ENCODE measurements around the gene SLC4A5.

The SLC4A5 gene

GRCh38 chr2:74307720-74308119, 35.5 kb downstream of the SLC4A5 start:
- no peak for FAIRE-seq

DNA sequence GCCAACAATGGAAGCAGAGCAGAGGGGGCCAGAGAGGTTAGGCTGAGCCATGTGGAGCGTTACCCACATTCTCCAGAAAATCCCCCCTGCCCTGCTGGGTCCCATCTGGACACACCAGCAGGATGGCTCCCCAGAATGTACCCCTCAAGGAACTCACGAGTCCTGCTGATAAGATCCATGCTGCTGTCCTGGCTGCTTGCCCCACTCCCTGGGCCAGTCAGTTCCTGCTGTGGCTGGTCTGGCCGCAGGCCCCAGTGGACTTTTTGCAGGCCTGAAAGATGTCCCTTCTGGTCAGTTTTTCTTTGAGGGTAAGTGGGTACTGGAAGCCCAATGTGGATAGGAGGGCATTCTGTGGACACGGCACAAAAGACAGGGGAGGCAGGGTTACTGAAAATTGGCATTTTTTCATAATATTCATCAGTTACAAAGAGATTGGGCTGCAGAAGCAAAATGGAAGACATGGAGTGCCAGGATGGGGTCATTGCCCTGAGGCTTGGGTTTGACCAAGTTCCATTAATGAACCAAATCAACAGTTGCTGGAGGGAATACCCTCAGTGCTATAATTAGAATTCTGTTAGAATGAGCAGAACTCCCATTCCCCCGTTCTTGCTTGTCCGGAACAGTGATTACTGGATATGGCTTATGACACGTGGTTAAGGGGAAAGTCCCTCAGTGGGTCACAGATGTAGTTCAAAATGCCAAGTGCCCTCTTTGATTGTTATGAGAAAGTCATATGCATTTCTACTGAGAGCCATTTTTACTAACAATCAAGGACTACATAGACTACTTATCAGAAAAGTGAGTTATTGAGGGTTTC, 38.7 kb downstream of the SLC4A5 start:
- no peak for FAIRE-seq

DNA sequence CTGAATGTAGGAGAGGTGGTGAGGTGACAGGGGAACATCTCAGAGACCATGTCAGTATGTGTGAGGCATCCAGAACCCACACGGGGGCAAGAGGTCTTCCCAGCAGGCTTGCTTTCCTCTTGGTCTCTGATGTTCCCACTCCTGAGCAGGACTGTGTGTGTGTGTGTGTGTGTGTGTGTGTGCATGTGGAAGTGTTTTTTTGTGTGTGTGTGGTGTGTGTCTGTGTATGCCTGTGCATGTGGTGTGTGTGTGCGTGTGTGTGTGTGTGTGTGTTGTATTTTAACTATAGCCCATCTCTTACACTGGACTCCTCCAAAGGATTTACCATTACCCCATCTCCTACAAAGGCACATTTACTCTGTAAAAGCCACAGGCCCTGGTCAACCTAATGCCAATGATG, 40.4 kb downstream of the SLC4A5 start:
- FAIRE-seq = no peak

- FAIRE-seq = no peak
These were observed 42.0 kb downstream of the SLC4A5 start for GRCh38 chr2:74301262-74301661.

DNA sequence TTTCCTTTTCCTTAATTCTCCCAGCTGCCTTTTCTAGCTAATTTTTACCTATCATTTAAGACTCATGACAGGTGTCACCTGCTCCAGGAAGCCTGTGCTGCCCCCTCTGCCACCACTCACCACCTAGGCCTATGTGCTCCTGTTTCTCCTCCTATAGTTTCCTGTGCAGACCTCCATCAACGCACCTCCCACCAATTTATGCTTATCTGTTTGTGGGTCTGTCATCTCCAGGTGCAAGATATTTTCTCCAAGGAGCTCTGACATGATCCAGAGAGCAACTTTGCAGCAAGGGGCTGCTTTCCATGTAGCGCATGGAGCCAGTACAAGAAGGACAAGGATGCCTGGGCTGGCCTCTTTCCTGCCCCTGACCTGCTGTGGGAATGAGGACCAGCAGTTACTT, 42.7 kb downstream of the SLC4A5 start:
- no peak for FAIRE-seq

DNA sequence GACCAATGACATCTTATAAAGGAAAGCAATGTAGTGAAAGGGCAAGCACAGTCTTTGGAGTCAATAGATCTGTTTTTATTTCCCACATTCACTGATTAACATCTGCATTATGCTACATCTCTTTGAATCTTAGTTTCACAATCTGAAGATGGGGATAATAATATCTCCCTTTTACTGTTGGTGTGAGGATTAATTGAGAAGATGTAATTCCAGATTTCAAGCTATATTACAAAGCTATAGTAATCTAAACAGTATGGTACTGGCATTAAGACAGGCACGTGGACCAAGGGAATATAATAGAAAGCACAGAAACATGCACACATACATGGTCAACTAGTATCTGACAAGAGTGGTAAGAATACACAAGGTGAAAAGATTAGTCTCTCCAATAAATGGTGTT, 45.3 kb downstream of the SLC4A5 start:
- FAIRE-seq = no peak

DNA sequence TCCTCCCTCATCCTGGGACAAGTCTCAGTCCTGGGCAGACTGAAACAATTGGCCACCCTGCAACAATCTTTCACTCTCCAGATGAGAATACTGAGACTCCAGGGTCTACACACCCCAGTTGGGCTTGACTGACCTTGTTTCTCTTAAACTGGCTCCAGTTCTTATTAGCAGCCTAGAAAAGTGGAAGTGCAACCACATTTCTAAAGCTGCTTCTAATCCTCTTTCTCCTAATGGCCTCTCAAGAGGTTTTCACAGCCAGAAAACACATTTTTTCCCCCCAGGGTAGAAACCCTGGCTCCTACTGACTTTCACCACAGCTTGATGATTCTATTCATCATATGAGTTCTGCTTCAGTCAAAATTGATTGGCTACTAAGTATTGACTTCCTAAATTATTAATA, 45.8 kb downstream of the SLC4A5 start:
- no peak for FAIRE-seq

- no peak for FAIRE-seq
These were observed 49.8 kb downstream of the SLC4A5 start for GRCh38 chr2:74293191-74293991.

DNA sequence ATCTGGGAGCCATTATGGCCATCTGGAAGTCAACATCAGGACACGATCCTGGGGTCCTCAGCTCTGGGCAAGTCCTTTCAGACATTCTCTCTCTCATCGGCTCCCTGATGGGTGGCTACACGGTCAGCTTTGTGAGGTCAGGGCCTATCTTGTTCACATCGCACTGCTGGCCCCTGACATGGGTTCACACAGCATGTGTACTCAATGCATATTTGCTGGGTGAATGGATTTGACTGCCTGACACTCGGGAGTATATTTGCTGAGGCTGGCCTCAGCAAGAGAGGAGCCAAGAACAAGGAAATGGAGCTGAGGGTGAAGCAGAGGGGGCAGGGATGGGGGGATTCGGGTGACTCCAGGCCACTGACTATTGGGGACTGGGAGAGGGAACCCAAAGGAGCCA, 50.5 kb downstream of the SLC4A5 start:
- no peak for FAIRE-seq

GRCh38 chr2:74291886-74292621, 51.2 kb downstream of the SLC4A5 start:
- no peak for FAIRE-seq

GRCh38 chr2:74291218-74291544, 52.0 kb downstream of the SLC4A5 start:
- no peak for FAIRE-seq

GRCh38 chr2:74290466-74291217, 52.6 kb downstream of the SLC4A5 start:
- FAIRE-seq = no peak

DNA sequence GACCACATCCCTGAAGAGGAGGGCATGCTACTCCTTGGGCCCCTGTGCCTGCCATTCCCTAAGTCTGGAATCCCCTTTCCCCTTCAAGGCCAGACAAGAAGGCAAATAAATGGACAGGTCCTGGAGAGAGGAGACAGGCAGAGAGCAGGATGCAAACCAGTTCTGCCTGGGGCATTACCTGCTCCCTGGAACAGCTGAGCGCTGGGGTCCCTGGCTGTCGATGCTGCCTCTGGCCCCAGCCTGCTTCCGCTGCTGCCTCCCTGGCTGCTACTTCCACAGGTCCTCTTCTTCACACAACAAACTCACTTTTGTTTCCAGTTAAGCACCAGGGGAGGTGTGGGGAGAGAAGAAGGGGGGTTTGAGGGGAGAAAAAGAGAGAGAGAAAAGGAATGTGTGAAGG, 53.1 kb downstream of the SLC4A5 start:
- FAIRE-seq = no peak

DNA sequence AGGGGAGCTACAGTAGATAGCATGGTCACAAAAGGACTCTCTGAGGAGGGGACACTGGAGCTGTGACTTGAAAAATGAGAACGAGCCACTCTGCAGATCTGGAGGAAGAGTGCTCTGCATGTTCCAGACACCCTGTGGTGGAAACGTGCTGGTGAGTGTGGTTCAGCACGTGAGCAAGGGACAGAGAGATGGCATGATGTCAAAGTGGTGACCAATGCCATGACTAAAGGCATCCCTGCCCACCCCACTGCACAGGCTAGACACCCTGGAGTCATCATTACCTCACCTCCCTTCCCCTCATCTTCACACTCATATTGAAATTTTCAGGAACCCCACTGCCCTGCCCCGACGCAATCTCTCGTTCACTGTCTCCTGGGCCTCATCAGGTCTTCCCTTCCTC, 56.5 kb downstream of the SLC4A5 start:
- FAIRE-seq = no peak

DNA sequence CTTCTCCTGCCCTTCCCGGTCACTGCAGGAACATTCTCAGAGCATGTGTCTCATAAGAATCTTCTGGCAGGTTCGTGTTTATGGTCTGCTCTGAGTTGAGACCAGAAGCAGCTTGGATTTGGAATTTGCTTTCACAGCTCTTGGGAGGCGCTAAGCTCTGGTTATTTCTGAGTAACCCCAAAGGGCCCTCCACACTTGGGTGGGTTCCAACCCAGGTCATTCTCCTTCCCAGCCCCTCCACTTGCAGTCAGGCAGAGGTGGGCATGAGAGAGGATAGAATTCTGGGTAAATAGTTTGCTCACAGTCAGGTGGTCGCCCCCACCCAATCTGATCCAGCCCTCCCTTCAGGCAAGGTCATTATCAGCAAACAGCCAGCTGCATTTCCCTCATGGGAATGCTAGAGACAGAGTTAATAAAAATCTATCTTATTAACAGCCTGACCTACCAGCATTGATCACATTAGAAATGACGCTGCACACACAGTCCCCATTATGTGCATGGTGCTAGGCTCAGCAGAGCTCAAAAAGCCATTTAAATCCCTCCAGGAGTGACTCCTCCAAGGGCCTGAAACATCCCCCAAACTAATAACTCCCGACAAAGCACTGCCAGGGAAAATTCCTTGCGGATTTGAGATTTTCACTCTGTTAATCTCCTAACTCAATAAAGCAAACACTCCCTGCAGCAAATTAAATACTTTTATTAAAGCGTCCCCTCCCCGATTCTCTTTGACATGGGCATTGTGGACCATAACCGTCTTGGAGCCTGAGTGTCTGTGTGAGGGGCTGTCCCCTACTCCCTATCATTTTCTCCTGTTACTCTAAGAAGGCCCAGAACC, 61.9 kb downstream of the SLC4A5 start:
- FAIRE-seq = no peak

- no peak for FAIRE-seq
These were observed 64.5 kb downstream of the SLC4A5 start for GRCh38 chr2:74278694-74279093.

- no peak for FAIRE-seq
These were observed 65.0 kb downstream of the SLC4A5 start for GRCh38 chr2:74278176-74278575.

GRCh38 chr2:74275228-74275627, 68.0 kb downstream of the SLC4A5 start:
- no peak for FAIRE-seq

DNA sequence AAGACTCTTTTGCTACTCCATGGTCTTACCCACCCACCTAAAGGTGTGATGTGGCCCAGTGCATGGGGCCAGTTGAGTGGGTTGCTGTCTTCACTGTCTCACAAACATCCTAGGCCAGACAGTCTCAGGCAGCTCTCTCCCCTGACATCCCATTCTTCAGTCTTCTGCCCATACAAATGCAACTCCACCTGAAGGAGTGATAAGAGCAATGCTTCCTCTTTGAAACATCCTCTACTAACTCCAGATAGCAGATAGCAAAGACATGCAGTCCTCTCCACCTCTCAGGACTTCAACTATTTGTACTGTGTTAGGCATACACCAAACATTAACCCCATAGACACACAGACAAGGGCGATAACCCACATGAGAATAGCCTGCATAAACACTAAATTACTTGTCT, 73.5 kb downstream of the SLC4A5 start:
- no peak for FAIRE-seq

GRCh38 chr2:74267068-74267467, 76.1 kb downstream of the SLC4A5 start:
- FAIRE-seq = no peak

GRCh38 chr2:74264281-74264680, 78.9 kb downstream of the SLC4A5 start:
- no peak for FAIRE-seq

GRCh38 chr2:74262681-74263080, 80.5 kb downstream of the SLC4A5 start:
- no peak for FAIRE-seq

Data from colon (tissue), 2 donors.